Stimulated activated CD4-positive, alpha-beta T cell treated with anti-CD3 and anti-CD28 coated beads, Interleukin-15, amount 100 ng/mL, for 48 hours (primary cell): ENCODE measurements around the gene SMG6.
"Not testable (repeated sequence)": the region's sequence is repeated elsewhere in the genome, so short reads cannot be mapped to it uniquely, and the experiment has no call there.

Experiments used
- DNase-seq, 2 donors: peaks; one replicate each; pipeline ENCODE4 v3.0.0-alpha.2; 2020; ENCODE audit warnings: low read depth in 2 of 2

SMG6 gene

GRCh38 chr17:2304931-2305330 lies 1.3 kb upstream of the SMG6 start:
- DNase-seq = no peak

GRCh38 chr17:2302778-2303203 lies 794 bp downstream of the SMG6 start:
- DNase-seq = no peak

GRCh38 chr17:2299756-2300155 lies 3.8 kb downstream of the SMG6 start:
- no peak for DNase-seq

GRCh38 chr17:2299136-2299535 lies 4.4 kb downstream of the SMG6 start:
- no peak for DNase-seq

- DNase-seq = no peak
Measured at GRCh38 chr17:2297023-2297422, 6.6 kb downstream of the SMG6 start.

GRCh38 chr17:2295575-2295974 lies 8.0 kb downstream of the SMG6 start:
- no peak for DNase-seq

GRCh38 chr17:2292100-2292499 lies 11.5 kb downstream of the SMG6 start:
- no peak for DNase-seq

- DNase-seq = no peak
Measured at GRCh38 chr17:2289878-2290478, 13.6 kb downstream of the SMG6 start.

- DNase-seq = no peak
Measured at GRCh38 chr17:2283302-2283701, 20.3 kb downstream of the SMG6 start.

- no peak for DNase-seq
Measured at GRCh38 chr17:2282297-2282873, 21.2 kb downstream of the SMG6 start.

GRCh38 chr17:2279707-2280106 lies 23.9 kb downstream of the SMG6 start:
- no peak for DNase-seq

GRCh38 chr17:2277429-2278170 lies 26.0 kb downstream of the SMG6 start:
- no peak for DNase-seq

- DNase-seq = no peak
Measured at GRCh38 chr17:2275722-2276121, 27.9 kb downstream of the SMG6 start.

- DNase-seq = no peak
Measured at GRCh38 chr17:2274414-2274813, 29.2 kb downstream of the SMG6 start.

- no peak for DNase-seq
Measured at GRCh38 chr17:2271985-2272702, 31.4 kb downstream of the SMG6 start.

- DNase-seq = no peak
Measured at GRCh38 chr17:2267354-2267753, 36.2 kb downstream of the SMG6 start.

- no peak for DNase-seq
Measured at GRCh38 chr17:2266865-2267228, 36.7 kb downstream of the SMG6 start.

- DNase-seq = peak; percentile 80 to 82
Measured at GRCh38 chr17:2266045-2266864, 37.3 kb downstream of the SMG6 start.

- not testable (repeated sequence) for DNase-seq
Measured at GRCh38 chr17:2265166-2265565, 38.4 kb downstream of the SMG6 start.

- no peak for DNase-seq
Measured at GRCh38 chr17:2264067-2264860, 39.3 kb downstream of the SMG6 start.
